ENCODE data around the gene RIN3.

DNA sequence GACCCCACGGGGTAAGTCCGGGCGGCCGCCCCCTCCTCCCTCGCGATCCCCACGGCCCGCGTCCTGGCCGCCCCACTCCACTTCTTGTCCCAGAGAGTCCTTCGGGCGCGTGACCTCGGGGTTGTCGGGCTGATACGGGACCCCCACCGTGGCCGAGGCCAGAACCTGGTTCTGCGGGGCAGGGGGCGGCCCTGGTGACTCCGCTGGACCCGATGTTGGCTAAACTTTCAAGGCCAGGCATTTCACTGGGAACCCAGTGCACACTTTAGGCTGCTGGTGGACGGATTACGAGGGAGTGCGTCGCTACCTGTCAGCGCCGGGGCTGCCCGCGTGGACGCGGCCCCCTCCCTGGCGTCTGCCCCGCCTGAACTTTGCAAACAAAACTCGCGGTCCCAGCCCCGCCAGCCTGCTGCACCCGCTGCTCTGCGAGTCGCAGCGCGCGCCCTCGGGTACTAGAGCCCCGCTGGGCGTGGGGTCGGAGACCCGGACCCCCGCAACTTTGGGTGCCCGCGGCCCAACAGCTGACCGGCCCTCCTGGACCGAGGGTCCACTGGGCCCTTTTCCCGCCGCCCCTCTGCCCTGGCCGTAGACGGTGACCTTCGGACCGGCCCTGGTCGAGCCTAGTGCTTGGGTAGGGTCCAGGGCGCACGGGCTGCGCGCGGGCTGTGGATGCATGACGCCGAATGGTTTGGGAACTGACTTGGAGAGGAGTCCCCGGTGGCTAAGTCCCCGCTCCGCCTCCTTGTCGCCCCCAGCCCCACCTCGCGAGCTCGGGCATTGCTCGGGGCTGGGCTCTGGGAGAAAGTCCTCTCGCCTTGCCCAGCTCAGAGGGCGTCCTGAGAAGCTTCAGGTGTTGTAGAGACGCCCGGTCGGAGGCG is 624 bp downstream of the RIN3 start:
- TF ChIP-seq, protein P1, sequence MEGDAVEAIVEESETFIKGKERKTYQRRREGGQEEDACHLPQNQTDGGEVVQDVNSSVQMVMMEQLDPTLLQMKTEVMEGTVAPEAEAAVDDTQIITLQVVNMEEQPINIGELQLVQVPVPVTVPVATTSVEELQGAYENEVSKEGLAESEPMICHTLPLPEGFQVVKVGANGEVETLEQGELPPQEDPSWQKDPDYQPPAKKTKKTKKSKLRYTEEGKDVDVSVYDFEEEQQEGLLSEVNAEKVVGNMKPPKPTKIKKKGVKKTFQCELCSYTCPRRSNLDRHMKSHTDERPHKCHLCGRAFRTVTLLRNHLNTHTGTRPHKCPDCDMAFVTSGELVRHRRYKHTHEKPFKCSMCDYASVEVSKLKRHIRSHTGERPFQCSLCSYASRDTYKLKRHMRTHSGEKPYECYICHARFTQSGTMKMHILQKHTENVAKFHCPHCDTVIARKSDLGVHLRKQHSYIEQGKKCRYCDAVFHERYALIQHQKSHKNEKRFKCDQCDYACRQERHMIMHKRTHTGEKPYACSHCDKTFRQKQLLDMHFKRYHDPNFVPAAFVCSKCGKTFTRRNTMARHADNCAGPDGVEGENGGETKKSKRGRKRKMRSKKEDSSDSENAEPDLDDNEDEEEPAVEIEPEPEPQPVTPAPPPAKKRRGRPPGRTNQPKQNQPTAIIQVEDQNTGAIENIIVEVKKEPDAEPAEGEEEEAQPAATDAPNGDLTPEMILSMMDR (IDR thresholded peaks at IDR 0.05) = no peak
- TF ChIP-seq ZFX (IDR thresholded peaks at IDR 0.05; ENCODE audit: borderline replicate concordance) = no peak
